SK-N-SH treated with all-trans-retinoic acid at 6 μM for 48 hours (cell line): ENCODE results near the gene BRPF3.

Experiments
- ATAC-seq: fragments of 200-7000 bp; cut with Tn5 transposase; 3 replicates; pipeline ENCODE4 v1.9.1; 2020; ENCODE audit warnings: mild to moderate bottlenecking, moderate library complexity
- ARNTL ChIP-seq: fragments of 450-650 bp; formaldehyde crosslinking; IDR thresholded peaks from 2 replicates; pipeline ENCODE4 v1.5.0; 2020; ENCODE audit warnings: low read depth, mild to moderate bottlenecking, moderate library complexity, borderline replicate concordance
- BACH2 ChIP-seq: fragments of 250-450 bp; sonication (Bioruptor Pico); IDR thresholded peaks from 2 replicates; pipeline ENCODE4 v1.9.0; 2021; ENCODE audit warnings: mild to moderate bottlenecking, borderline replicate concordance
- CSDC2 ChIP-seq: fragments of 250-450 bp; sonication (Bioruptor Pico); IDR thresholded peaks from 2 replicates; pipeline ENCODE4 v1.5.0; 2020; ENCODE audit warnings: mild to moderate bottlenecking, moderate library complexity
- ESRRG ChIP-seq: fragments of 250-450 bp; sonication (Bioruptor Pico); IDR thresholded peaks from 2 replicates; pipeline ENCODE4 v1.6.1; 2021; ENCODE audit warnings: mild to moderate bottlenecking
- GLIS3 ChIP-seq: fragments of 250-450 bp; sonication (Bioruptor Pico); IDR thresholded peaks from 2 replicates; pipeline ENCODE4 v1.5.0; 2020; ENCODE audit warnings: mild to moderate bottlenecking, moderate library complexity
- ISL1 ChIP-seq: fragments of 250-450 bp; sonication (Bioruptor Pico); IDR thresholded peaks from 2 replicates; pipeline ENCODE4 v2.1.2; 2022; ENCODE audit warnings: mild to moderate bottlenecking, moderate library complexity
- OSR1 ChIP-seq: fragments of 250-450 bp; sonication (Bioruptor Pico); IDR thresholded peaks from 2 replicates; pipeline ENCODE4 v1.8.0; 2022; ENCODE audit warnings: moderate library complexity, mild to moderate bottlenecking, inconsistent platforms
- PPARA ChIP-seq: fragments of 250-450 bp; sonication (Bioruptor Pico); IDR thresholded peaks from 2 replicates; pipeline ENCODE4 v1.5.0; 2020; ENCODE audit warnings: mild to moderate bottlenecking, borderline replicate concordance
- RARB ChIP-seq: fragments of 250-450 bp; sonication (Bioruptor Pico); IDR thresholded peaks from 2 replicates; pipeline ENCODE4 v1.8.0; 2021; ENCODE audit warnings: mild to moderate bottlenecking, moderate library complexity
- SNAI2 ChIP-seq: fragments of 250-450 bp; sonication (Bioruptor Pico); IDR thresholded peaks from 2 replicates; pipeline ENCODE4 v1.5.0; 2020; ENCODE audit warnings: mild to moderate bottlenecking, moderate library complexity
- TCF4 ChIP-seq: fragments of 250-450 bp; sonication (Bioruptor Pico); IDR thresholded peaks from 2 replicates; pipeline ENCODE4 v1.8.0; 2021; ENCODE audit warnings: mild to moderate bottlenecking, moderate library complexity, borderline replicate concordance
- TOX ChIP-seq: fragments of 250-450 bp; sonication (Bioruptor Pico); IDR thresholded peaks from 2 replicates; pipeline ENCODE4 v1.8.0; 2021; ENCODE audit warnings: mild to moderate bottlenecking, moderate library complexity, borderline replicate concordance
- ZC3H10 ChIP-seq: fragments of 250-450 bp; sonication (Bioruptor Pico); IDR thresholded peaks from 2 replicates; pipeline ENCODE4 v1.5.1; 2021; ENCODE audit warnings: mild to moderate bottlenecking, moderate library complexity
- ZFP3 ChIP-seq: fragments of 250-450 bp; sonication (Bioruptor Pico); IDR thresholded peaks from 2 replicates; pipeline ENCODE4 v1.5.0; 2020; ENCODE audit warnings: mild to moderate bottlenecking, moderate library complexity
- ZFP30 ChIP-seq: fragments of 450-650 bp; formaldehyde crosslinking; IDR thresholded peaks from 2 replicates; pipeline ENCODE4 v1.5.0; 2022; ENCODE audit warnings: mild to moderate bottlenecking, moderate library complexity
- ZNF70 ChIP-seq: fragments of 450-650 bp; formaldehyde crosslinking; IDR thresholded peaks from 2 replicates; pipeline ENCODE4 v1.5.0; 2020; ENCODE audit warnings: mild to moderate bottlenecking, moderate library complexity
- ZNF8 ChIP-seq: fragments of 450-650 bp; formaldehyde crosslinking; IDR thresholded peaks from 2 replicates; pipeline ENCODE4 v1.5.0; 2020; ENCODE audit warnings: mild to moderate bottlenecking, moderate library complexity
- TF ChIP-seq, protein P1 (sequence below): fragments of 250-450 bp; sonication (Bioruptor Pico); IDR thresholded peaks from 2 replicates; pipeline ENCODE4 v1.8.0; 2020; ENCODE audit warnings: mild to moderate bottlenecking, moderate library complexity, borderline replicate concordance
- TF ChIP-seq, protein P2 (sequence below): fragments of 250-450 bp; sonication (Bioruptor Pico); IDR thresholded peaks from 2 replicates; pipeline ENCODE4 v1.5.1; 2021; ENCODE audit warnings: mild to moderate bottlenecking, moderate library complexity
- TF ChIP-seq, protein P3 (sequence below): fragments of 250-450 bp; sonication (Bioruptor Pico); IDR thresholded peaks from 2 replicates; pipeline ENCODE4 v1.5.1; 2020; ENCODE audit warnings: low read depth, mild to moderate bottlenecking, moderate library complexity

Gene BRPF3

DNA sequence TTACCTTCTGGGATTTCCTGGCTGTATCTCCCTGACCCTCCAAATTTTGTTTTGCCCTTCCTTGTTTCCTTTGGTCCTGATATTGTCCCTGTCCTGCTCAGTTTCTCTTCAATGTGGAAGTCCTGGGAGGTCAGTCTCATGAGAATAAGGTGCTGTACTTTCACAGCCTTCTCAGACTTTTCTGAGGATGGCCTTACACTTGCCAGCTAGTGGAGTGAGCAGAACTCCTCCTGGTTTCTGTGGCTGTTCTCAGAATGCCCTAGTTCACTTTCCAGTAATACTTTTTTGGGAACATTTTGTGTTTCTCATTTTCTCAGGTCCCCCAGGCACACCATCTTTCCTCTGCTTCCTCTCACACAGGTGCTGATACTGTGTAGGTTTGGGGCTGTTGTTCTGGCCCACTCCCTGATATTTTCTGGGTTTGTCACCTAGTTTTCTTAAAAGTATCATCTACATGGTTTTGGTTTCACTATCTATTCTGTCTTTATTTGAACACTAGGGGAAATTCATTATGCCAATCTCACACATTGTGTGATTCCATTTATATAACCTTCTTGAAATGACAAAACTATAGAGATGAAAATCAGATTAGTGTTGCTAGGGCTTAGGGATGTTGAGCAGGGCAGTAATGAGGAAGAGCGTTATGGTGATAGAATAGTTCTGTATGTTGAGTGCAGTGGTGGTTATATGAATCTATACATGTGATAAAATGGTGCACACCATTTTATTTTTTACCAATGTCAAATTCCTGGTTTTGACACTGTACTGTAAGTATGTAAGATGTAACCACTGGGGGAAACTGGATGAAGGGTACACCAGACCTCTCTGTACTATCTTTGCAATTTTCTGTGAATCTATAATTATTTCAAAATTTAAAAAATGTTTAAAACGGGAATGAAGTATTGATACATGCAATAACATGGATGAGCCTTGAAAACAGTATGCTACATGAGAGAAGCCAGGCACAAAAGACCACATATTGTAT lies 27.2 kb upstream of the BRPF3 start:
- TF ChIP-seq ZNF70 (CRISPR knock-in tag) (no peak), ARNTL (no peak), ISL1 (CRISPR knock-in tag) (no peak), CSDC2 (CRISPR knock-in tag) (no peak), PPARA (no peak), ESRRG (CRISPR knock-in tag) (no peak)
- ATAC-seq: no peak

DNA sequence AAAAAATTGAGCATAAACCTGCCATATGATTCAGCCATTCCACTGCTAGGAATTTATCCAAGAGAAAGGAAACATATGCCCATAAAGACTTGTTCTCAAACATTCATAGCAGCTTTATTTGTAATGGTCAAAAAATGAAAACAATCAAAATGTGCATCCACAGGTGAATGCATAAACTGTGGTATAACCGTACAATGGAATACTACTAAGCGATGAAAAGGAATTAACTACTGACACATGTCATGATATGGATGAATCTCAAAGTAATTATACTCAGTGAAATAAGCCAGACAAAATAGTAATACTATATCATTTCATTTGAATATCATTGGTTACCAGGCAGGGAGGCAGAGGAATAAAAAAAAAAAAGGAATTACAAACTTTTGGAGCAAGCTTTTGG lies 25.8 kb upstream of the BRPF3 start:
- TF ChIP-seq TCF4 (no peak), SNAI2 (CRISPR knock-in tag) (no peak), ZNF8 (CRISPR knock-in tag) (peak; percentile 87), CSDC2 (CRISPR knock-in tag) (no peak)
- TF ChIP-seq, protein P1, sequence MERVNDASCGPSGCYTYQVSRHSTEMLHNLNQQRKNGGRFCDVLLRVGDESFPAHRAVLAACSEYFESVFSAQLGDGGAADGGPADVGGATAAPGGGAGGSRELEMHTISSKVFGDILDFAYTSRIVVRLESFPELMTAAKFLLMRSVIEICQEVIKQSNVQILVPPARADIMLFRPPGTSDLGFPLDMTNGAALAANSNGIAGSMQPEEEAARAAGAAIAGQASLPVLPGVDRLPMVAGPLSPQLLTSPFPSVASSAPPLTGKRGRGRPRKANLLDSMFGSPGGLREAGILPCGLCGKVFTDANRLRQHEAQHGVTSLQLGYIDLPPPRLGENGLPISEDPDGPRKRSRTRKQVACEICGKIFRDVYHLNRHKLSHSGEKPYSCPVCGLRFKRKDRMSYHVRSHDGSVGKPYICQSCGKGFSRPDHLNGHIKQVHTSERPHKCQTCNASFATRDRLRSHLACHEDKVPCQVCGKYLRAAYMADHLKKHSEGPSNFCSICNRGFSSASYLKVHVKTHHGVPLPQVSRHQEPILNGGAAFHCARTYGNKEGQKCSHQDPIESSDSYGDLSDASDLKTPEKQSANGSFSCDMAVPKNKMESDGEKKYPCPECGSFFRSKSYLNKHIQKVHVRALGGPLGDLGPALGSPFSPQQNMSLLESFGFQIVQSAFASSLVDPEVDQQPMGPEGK: no peak
- TF ChIP-seq, all 23 proteins: peak for 1
- ATAC-seq: no peak

DNA sequence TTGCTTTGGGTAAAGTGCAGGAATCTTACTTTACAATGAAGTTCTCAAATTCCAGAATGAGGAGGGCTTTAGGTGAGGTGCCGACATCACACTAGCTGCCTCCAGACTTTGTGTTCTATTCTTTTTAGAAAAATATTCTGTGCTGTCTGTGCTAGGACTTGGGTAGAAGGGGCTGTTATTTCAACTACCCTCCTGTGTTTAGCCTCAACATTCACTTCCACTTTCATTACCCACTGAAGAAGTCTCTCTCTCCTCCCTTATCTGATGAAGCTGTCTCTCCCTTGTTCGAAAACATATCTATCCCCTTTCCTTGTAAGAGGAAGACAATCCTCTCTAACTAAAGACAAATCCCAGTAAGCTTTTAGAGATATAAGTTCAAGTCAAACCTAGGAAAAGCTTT lies 25.0 kb upstream of the BRPF3 start:
- ATAC-seq: no peak
- no peak for TF ChIP-seq PPARA
- TF ChIP-seq, all 23 proteins: peak for 0

DNA sequence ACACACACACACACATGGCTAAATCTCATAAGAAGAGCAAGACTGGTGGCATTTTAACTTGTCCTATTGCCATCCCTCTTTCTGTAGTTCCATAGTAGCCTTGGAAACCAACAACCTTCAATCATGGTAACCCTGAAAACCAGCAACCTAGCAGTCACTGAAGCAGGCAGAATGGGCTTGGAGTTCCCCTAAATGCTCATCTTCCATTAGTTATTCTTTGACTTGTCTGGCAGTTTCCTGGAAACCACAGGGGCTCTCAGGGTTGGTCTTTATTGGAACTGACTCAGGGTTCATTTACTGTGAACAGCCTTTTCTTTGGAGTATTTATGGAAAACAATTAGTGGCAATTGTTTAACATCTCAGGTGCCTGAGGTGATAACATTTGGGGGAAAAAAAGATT lies 19.4 kb upstream of the BRPF3 start:
- ATAC-seq: no peak

DNA sequence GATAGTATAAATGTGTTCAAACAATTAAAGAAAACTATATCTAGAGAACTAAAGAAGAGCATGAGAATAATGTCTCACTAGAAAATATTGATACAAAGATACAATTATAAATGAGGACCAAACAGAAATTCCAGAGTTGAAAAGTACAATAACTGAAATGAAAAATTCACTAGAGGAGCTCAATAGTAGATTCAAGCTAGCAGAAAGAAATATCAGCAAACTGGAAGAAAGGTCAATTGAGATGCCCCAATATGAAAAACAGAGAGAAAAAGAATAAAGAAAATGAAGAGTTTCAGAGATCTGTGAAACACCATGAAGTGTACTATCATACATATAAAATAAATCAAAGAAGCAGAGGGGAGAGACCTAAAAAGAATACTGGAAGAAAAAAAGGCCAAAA lies 18.0 kb upstream of the BRPF3 start:
- TF ChIP-seq, protein P2, sequence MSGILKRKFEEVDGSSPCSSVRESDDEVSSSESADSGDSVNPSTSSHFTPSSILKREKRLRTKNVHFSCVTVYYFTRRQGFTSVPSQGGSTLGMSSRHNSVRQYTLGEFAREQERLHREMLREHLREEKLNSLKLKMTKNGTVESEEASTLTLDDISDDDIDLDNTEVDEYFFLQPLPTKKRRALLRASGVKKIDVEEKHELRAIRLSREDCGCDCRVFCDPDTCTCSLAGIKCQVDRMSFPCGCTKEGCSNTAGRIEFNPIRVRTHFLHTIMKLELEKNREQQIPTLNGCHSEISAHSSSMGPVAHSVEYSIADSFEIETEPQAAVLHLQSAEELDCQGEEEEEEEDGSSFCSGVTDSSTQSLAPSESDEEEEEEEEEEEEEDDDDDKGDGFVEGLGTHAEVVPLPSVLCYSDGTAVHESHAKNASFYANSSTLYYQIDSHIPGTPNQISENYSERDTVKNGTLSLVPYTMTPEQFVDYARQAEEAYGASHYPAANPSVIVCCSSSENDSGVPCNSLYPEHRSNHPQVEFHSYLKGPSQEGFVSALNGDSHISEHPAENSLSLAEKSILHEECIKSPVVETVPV: no peak
- 0 out of 2 replicates have a peak, but pooled peaks have one; percentile 51 for TF ChIP-seq ZFP30 (CRISPR knock-in tag)
- no peak for ATAC-seq

More for the DNA sequence above, 19.4 kb upstream of the BRPF3 start:
- TF ChIP-seq, protein P3, sequence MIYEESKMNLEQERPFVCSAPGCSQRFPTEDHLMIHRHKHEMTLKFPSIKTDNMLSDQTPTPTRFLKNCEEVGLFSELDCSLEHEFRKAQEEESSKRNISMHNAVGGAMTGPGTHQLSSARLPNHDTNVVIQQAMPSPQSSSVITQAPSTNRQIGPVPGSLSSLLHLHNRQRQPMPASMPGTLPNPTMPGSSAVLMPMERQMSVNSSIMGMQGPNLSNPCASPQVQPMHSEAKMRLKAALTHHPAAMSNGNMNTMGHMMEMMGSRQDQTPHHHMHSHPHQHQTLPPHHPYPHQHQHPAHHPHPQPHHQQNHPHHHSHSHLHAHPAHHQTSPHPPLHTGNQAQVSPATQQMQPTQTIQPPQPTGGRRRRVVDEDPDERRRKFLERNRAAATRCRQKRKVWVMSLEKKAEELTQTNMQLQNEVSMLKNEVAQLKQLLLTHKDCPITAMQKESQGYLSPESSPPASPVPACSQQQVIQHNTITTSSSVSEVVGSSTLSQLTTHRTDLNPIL (CRISPR knock-in tag): no peak
- TF ChIP-seq PPARA (no peak), TCF4 (no peak), TOX (CRISPR knock-in tag) (no peak), GLIS3 (CRISPR knock-in tag) (no peak), ZFP3 (CRISPR knock-in tag) (no peak), RARB (CRISPR knock-in tag) (no peak), CSDC2 (CRISPR knock-in tag) (no peak), ZNF70 (CRISPR knock-in tag) (no peak), OSR1 (CRISPR knock-in tag) (no peak), ESRRG (CRISPR knock-in tag) (no peak), ARNTL (no peak), ZNF8 (CRISPR knock-in tag) (no peak), BACH2 (CRISPR knock-in tag) (no peak), ZC3H10 (CRISPR knock-in tag) (no peak)
- TF ChIP-seq, protein P1: no peak
